GM18867 (cell line): ENCODE measurements around the gene C22orf39.

ENCODE experiments used
- ATAC-seq: cut with Tn5 transposase; IDR thresholded peaks from one replicate; pipeline ENCODE4 v1.9.1; 2021; ENCODE audit warnings: mild to moderate bottlenecking, moderate library complexity; ENCODE audit not compliant: unreplicated experiment

Gene C22orf39

GRCh38 chr22:19477321-19478044, 30.0 kb upstream of the C22orf39 start:
- ATAC-seq: no peak

- no peak for ATAC-seq
Observed at GRCh38 chr22:19476023-19476422, 28.5 kb upstream of the C22orf39 start.

GRCh38 chr22:19473578-19473977, 26.1 kb upstream of the C22orf39 start:
- ATAC-seq: no peak

GRCh38 chr22:19472233-19472632, 24.7 kb upstream of the C22orf39 start:
- no peak for ATAC-seq

GRCh38 chr22:19471572-19471971, 24.1 kb upstream of the C22orf39 start:
- ATAC-seq: no peak

GRCh38 chr22:19470010-19470409, 22.5 kb upstream of the C22orf39 start:
- no peak for ATAC-seq

GRCh38 chr22:19469421-19469820, 21.9 kb upstream of the C22orf39 start:
- ATAC-seq: no peak

GRCh38 chr22:19467912-19468311, 20.4 kb upstream of the C22orf39 start:
- ATAC-seq: no peak

- no peak for ATAC-seq
Observed at GRCh38 chr22:19466848-19467752, 19.6 kb upstream of the C22orf39 start.

GRCh38 chr22:19466126-19466716, 18.7 kb upstream of the C22orf39 start:
- no peak for ATAC-seq

GRCh38 chr22:19464975-19465374, 17.5 kb upstream of the C22orf39 start:
- no peak for ATAC-seq

- no peak for ATAC-seq
Observed at GRCh38 chr22:19464546-19464945, 17.0 kb upstream of the C22orf39 start.

- ATAC-seq: no peak
Observed at GRCh38 chr22:19463491-19464469, 16.3 kb upstream of the C22orf39 start.

- ATAC-seq: no peak
Observed at GRCh38 chr22:19463008-19463407, 15.5 kb upstream of the C22orf39 start.

- no peak for ATAC-seq
Observed at GRCh38 chr22:19461506-19461905, 14.0 kb upstream of the C22orf39 start.

- ATAC-seq: no peak
Observed at GRCh38 chr22:19460036-19460435, 12.5 kb upstream of the C22orf39 start.

GRCh38 chr22:19457828-19458428, 10.4 kb upstream of the C22orf39 start:
- ATAC-seq: no peak

- no peak for ATAC-seq
Observed at GRCh38 chr22:19456541-19456940, 9.0 kb upstream of the C22orf39 start.

- ATAC-seq: no peak
Observed at GRCh38 chr22:19455585-19456370, 8.3 kb upstream of the C22orf39 start.
